Neutrophil (primary cell): Measurements from ENCODE around the gene CTNNA2.

Source experiments
- H3K27ac ChIP-seq: fragments of 200-600 bp; sonication (generic); 2 replicates; pipeline ENCODE4 v1.5.1; 2016; ENCODE audit warnings: mild to moderate bottlenecking, moderate library complexity
- H3K27me3 ChIP-seq: fragments of 200-600 bp; sonication (generic); 2 replicates; pipeline ENCODE4 v1.6.0; 2016; ENCODE audit warnings: mild to moderate bottlenecking
- H3K36me3 ChIP-seq: fragments of 200-600 bp; sonication (generic); 2 replicates; pipeline ENCODE4 v1.5.1; 2017
- H3K4me1 ChIP-seq, 2 experiments: fragments of 200-600 bp in 1 of 2; sonication (generic) in 1 of 2; 1 replicate in 1 of 2; 2 replicates in 1 of 2; pipeline versions ENCODE4 v1.5.1 to v1.6.1; 2013 to 2016; ENCODE audit warnings: low read depth in 1 of 2, low read length in 1 of 2, mild to moderate bottlenecking in 1 of 2, moderate library complexity in 1 of 2; ENCODE audit not compliant: control insufficient read depth in 1 of 2, insufficient read depth in 1 of 2
- H3K4me3 ChIP-seq, 2 experiments: fragments of 200-600 bp in 1 of 2; sonication (generic) in 1 of 2; 1 replicate in 1 of 2; 2 replicates in 1 of 2; pipeline ENCODE4 v1.5.1; 2013 to 2016; ENCODE audit warnings: low read depth in 1 of 2, low read length in 1 of 2, mild to moderate bottlenecking in 1 of 2, moderate library complexity in 1 of 2
- H3K9me3 ChIP-seq: fragments of 200-600 bp; sonication (generic); 2 replicates; pipeline ENCODE4 v1.5.1; 2016
- TF ChIP-seq, protein P1 (sequence below): fragments of 200-600 bp; sonication (generic); IDR thresholded peaks from 2 replicates; pipeline ENCODE4 v1.5.1; 2016; ENCODE audit warnings: antibody characterized with exemption

Gene CTNNA2

DNA sequence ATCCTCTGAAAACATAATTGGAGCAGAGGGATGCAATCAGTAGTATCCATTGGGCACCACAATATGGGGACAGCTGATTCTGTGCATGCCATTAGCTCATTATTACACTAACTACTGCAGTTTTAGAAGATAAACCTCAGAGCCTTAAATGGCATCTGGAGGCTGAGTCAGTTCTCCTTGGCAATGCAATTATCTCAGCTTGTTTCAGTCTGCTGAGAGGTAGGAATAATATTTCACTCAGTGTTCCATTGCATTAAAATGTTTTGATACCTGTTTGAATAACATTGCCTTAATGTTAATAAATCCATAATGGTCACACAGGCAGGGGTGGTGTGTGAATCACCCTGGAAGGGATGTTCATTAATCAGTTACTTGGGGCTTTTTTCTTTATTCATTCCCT is 482.1 kb downstream of the CTNNA2 start:
- no peaks in the 10 kb centered on the region for H3K36me3 ChIP-seq
- peaks cover 94% of the 10 kb centered on the region for H3K27me3 ChIP-seq
- H3K27ac ChIP-seq, result no peak overlapping the region
- H3K4me1 ChIP-seq, result no peaks in the 10 kb centered on the region
- TF ChIP-seq, protein P1, sequence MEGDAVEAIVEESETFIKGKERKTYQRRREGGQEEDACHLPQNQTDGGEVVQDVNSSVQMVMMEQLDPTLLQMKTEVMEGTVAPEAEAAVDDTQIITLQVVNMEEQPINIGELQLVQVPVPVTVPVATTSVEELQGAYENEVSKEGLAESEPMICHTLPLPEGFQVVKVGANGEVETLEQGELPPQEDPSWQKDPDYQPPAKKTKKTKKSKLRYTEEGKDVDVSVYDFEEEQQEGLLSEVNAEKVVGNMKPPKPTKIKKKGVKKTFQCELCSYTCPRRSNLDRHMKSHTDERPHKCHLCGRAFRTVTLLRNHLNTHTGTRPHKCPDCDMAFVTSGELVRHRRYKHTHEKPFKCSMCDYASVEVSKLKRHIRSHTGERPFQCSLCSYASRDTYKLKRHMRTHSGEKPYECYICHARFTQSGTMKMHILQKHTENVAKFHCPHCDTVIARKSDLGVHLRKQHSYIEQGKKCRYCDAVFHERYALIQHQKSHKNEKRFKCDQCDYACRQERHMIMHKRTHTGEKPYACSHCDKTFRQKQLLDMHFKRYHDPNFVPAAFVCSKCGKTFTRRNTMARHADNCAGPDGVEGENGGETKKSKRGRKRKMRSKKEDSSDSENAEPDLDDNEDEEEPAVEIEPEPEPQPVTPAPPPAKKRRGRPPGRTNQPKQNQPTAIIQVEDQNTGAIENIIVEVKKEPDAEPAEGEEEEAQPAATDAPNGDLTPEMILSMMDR, result no peak
- H3K9me3 ChIP-seq, result no peaks in the 10 kb centered on the region
- H3K4me3 ChIP-seq, result no peak overlapping the region

DNA sequence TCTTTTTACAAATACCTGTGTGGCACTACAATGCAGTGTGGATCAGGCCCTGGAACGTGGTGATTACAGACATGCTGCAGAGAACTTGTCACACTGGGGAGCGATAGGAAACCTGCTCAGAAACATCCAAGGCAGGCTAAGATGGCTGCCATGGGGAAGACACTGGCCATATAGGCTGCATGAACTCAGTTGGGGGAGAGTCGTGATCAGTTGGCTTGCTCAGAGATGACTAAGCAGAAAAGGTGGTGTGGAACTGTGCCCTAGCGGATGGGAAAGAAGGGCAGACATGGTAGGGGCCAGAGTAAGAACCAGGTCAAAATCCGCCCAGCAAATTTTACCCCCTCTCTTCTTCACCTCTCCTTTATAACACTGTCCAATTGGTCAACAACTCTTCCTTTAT is 483.9 kb downstream of the CTNNA2 start:
- H3K36me3 ChIP-seq, result no peaks in the 10 kb centered on the region

DNA sequence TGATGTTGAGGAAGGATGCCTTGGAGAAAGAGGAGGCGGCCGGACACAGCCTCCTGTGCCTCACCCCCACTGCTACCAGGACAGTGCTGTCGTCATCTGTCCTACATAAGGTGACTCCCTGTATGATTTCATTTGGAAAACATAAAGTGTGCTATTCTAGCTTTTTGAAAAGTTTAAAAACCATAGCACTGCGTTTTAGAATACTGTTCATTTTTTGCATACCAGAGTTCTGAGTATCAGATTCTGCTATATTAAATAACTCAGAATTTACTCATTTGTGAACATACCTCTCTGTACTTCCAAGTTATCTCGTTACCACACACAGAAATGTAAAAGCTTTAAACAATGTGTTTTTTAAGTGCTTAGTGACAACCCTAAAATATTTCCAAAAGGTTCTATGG is 488.9 kb downstream of the CTNNA2 start:
- Histone ChIP-seq H3K36me3 (no peaks in the 10 kb centered on the region), H3K27me3 (peaks cover 63% of the 10 kb centered on the region), H3K4me3 (no peak overlapping the region), H3K27ac (no peak overlapping the region), H3K9me3 (no peaks in the 10 kb centered on the region), H3K4me1 (no peaks in the 10 kb centered on the region)
- TF ChIP-seq, protein P1, result no peak

More for the DNA sequence above, 483.9 kb downstream of the CTNNA2 start:
- Histone ChIP-seq H3K4me1 (no peaks in the 10 kb centered on the region), H3K27ac (no peak overlapping the region), H3K9me3 (no peaks in the 10 kb centered on the region), H3K4me3 (no peak overlapping the region), H3K27me3 (peaks cover 94% of the 10 kb centered on the region)
- TF ChIP-seq, protein P1, result no peak

DNA sequence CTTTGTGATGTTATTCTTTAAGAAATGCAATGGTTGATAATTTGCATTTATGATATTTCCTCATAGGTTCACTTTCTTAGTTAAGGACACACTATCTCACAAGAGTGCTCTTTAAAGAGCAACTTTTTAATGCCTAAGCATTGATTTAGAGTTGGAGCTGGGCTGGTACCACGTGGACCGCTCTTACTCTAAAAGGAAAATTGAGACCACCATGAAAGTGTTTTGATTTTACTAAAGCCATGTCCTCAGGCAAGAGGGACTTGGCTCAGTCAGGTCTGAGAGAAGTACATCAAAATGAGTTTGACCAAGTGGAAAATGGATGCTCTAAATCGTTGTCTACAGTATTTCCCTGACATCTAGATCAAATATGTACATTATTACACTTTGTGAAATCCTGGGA is 489.3 kb downstream of the CTNNA2 start:
- H3K4me3 ChIP-seq, result no peak overlapping the region
- no peaks in the 10 kb centered on the region for H3K4me1 ChIP-seq
- no peaks in the 10 kb centered on the region for H3K36me3 ChIP-seq
- peaks cover 60% of the 10 kb centered on the region for H3K27me3 ChIP-seq
- TF ChIP-seq, protein P1, result no peak
- H3K27ac ChIP-seq, result no peak overlapping the region
- no peaks in the 10 kb centered on the region for H3K9me3 ChIP-seq

DNA sequence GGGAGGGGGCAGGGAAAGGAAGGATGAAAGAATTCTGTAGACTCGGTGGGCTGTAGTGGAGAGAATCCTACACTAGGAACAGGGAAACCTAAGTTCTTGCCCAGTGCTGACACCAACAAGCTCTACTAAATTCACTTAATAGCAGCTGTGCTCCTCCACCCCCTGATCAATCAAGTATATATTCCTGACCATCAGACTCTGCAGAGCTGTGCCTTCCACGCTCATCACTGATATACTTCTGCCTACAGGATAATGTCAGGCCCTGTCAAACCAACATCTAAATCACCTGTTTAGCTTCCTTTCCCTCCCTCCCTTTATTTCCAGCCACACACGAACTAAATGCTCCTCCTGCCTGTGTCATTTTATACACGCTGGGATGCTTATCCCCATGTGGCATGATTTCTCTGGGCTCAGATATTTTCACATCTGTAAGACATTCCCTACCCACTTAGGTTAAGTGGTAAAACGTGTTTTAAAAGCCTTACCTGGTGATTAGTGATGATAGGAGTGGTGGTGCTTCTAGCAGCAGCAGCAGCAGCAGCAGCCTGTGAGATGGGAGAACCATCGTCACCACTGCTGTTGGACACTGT is 489.8 kb downstream of the CTNNA2 start:
- Histone ChIP-seq H3K4me3 (no peak overlapping the region), H3K9me3 (no peaks in the 10 kb centered on the region), H3K27ac (no peak overlapping the region), H3K27me3 (peaks cover 58% of the 10 kb centered on the region), H3K36me3 (no peaks in the 10 kb centered on the region), H3K4me1 (no peaks in the 10 kb centered on the region)
- TF ChIP-seq, protein P1, result no peak
